IMR-90 (cell line): ENCODE data around the gene CGNL1. TPM values are rescaled to one million over a fixed set of nuclear protein-coding genes. Genes with fewer than 3 reads are reported as not detected.

Experiments used
- ATAC-seq: fragments of 200-7000 bp; cut with Tn5 transposase; 2 replicates; pipeline ENCODE4 v1.9.1; 2020; ENCODE audit warnings: low read depth, mild to moderate bottlenecking, moderate library complexity
- BruUV-seq: library from RNA; stranded (reverse); fragments of 400-500 nt; replicated peaks from 2 replicates; lab custom pipeline; 2021; lab: Mats Ljungman, UMichigan
- CTCF ChIA-PET: fragments of 300-600 bp; formaldehyde crosslinking; extraction: SDS; loops from one replicate; lab custom pipeline; 2021; ENCODE audit warnings: antibody characterized with exemption; lab: Yijun Ruan, JAX
- POLR2A ChIA-PET: fragments of 300-600 bp; sonication (Branson Sonifier 250); formaldehyde crosslinking; loops from one replicate; lab custom pipeline; 2022; ENCODE audit warnings: antibody characterized with exemption; ENCODE audit not compliant: unreplicated experiment; lab: Charles Lee
- DNase-seq: peaks from one replicate; pipeline ENCODE4 v3.0.0; 2013
- H2AFZ ChIP-seq: replicated peaks from 2 replicates; pipeline ENCODE3; 2013; ENCODE audit warnings: low read length, mild to moderate bottlenecking; ENCODE audit not compliant: poor library complexity
- H2AK5ac ChIP-seq: 2 replicates; pipeline ENCODE4 v1.6.1; 2013; ENCODE audit warnings: low read depth, low read length, inconsistent platforms
- H2AK9ac ChIP-seq: replicated peaks from 2 replicates; pipeline ENCODE3; 2013; ENCODE audit warnings: mild to moderate bottlenecking, low read depth, low read length, moderate library complexity; ENCODE audit not compliant: poor library complexity
- H2BK120ac ChIP-seq: 2 replicates; pipeline ENCODE4 v1.6.1; 2013; ENCODE audit warnings: low read depth, low read length, inconsistent platforms
- H2BK15ac ChIP-seq: 3 replicates; pipeline ENCODE4 v1.6.1; 2013; ENCODE audit warnings: low read depth, low read length, inconsistent platforms
- H2BK20ac ChIP-seq: 2 replicates; pipeline ENCODE4 v1.6.1; 2013; ENCODE audit warnings: low read depth, mild to moderate bottlenecking, inconsistent platforms, low read length, moderate library complexity
- H2BK5ac ChIP-seq: 2 replicates; pipeline ENCODE4 v1.6.1; 2013; ENCODE audit warnings: mild to moderate bottlenecking, low read depth, low read length, inconsistent platforms; ENCODE audit not compliant: poor library complexity, severe bottlenecking
- H3K14ac ChIP-seq: replicated peaks from 2 replicates; pipeline ENCODE4 v1.6.1; 2013; ENCODE audit warnings: low read depth, low read length, inconsistent platforms
- H3K18ac ChIP-seq: 2 replicates; pipeline ENCODE4 v1.6.1; 2013; ENCODE audit warnings: low read depth, low read length, control low read depth
- H3K23ac ChIP-seq: 2 replicates; pipeline ENCODE4 v1.6.1; 2013; ENCODE audit warnings: low read depth, low read length, inconsistent platforms
- H3K27ac ChIP-seq: 2 replicates; pipeline ENCODE4 v1.5.1; 2013; ENCODE audit warnings: mild to moderate bottlenecking, control low read depth, low read length; ENCODE audit not compliant: insufficient read depth
- H3K27me3 ChIP-seq: 2 replicates; pipeline ENCODE4 v1.6.1; 2013; ENCODE audit warnings: low read length; ENCODE audit not compliant: control insufficient read depth, insufficient read depth
- H3K36me3 ChIP-seq: 2 replicates; pipeline ENCODE4 v1.6.1; 2013; ENCODE audit warnings: low read length, mixed read lengths; ENCODE audit not compliant: control insufficient read depth, insufficient read depth
- H3K4ac ChIP-seq: 2 replicates; pipeline ENCODE4 v1.6.1; 2013; ENCODE audit warnings: low read depth, low read length, inconsistent platforms
- H3K4me1 ChIP-seq: 2 replicates; pipeline ENCODE4 v1.6.1; 2013; ENCODE audit warnings: low read length, mixed read lengths; ENCODE audit not compliant: control insufficient read depth, insufficient read depth
- H3K4me2 ChIP-seq: 2 replicates; pipeline ENCODE4 v1.6.1; 2013; ENCODE audit warnings: low read depth, mild to moderate bottlenecking, control low read depth, low read length, moderate library complexity
- H3K4me3 ChIP-seq: 2 replicates; pipeline ENCODE4 v1.5.1; 2013; ENCODE audit warnings: low read depth, mild to moderate bottlenecking, control low read depth, low read length, moderate library complexity; ENCODE audit not compliant: insufficient read depth
- H3K56ac ChIP-seq: 2 replicates; pipeline ENCODE4 v1.6.1; 2013; ENCODE audit warnings: low read length, inconsistent platforms; ENCODE audit not compliant: insufficient read depth; ENCODE audit errors: extremely low read depth
- H3K79me1 ChIP-seq, 2 experiments: 2 replicates each; pipeline ENCODE4 v1.6.1; 2013; ENCODE audit warnings: low read length in 2 of 2, inconsistent platforms in 1 of 2, low read depth in 1 of 2
- H3K9ac ChIP-seq: 2 replicates; pipeline ENCODE4 v1.6.1; 2013; ENCODE audit warnings: low read depth, low read length, control low read depth
- H3K9me1 ChIP-seq: 2 replicates; pipeline ENCODE4 v1.6.1; 2013; ENCODE audit warnings: low read length, inconsistent platforms; ENCODE audit not compliant: insufficient read depth
- H3K9me3 ChIP-seq: 2 replicates; pipeline ENCODE4 v1.6.1; 2013; ENCODE audit warnings: low read length; ENCODE audit not compliant: control insufficient read depth, insufficient read depth
- H4K20me1 ChIP-seq: 2 replicates; pipeline ENCODE4 v1.6.1; 2013; ENCODE audit warnings: low read length, inconsistent platforms; ENCODE audit not compliant: insufficient read depth
- H4K5ac ChIP-seq: 2 replicates; pipeline ENCODE4 v1.6.1; 2013; ENCODE audit warnings: mild to moderate bottlenecking, low read depth, low read length, control low read depth
- H4K8ac ChIP-seq, 2 experiments: 2 replicates each; pipeline ENCODE4 v1.6.1; 2013; ENCODE audit warnings: low read depth in 2 of 2, low read length in 2 of 2, control low read depth in 1 of 2, inconsistent platforms in 1 of 2
- H4K91ac ChIP-seq: 2 replicates; pipeline ENCODE4 v1.6.1; 2013; ENCODE audit warnings: low read depth, low read length, inconsistent platforms; ENCODE audit not compliant: insufficient read depth
- NFE2L2 ChIP-seq: fragments of 150-350 bp; IDR thresholded peaks from 2 replicates; pipeline ENCODE4 v1.6.1; 2016; ENCODE audit warnings: low read depth, mild to moderate bottlenecking, low read length
- WGBS, 2 experiments: methylation state at CpG; one replicate each; pipeline versions ENCODE4 v1.1.5 to v1.1.7; 2013; ENCODE audit warnings: missing lambda C conversion rate in 2 of 2; ENCODE audit not compliant: insufficient read length in 1 of 2; ENCODE audit errors: extremely low coverage in 2 of 2; 5-methylcytosine and 5-hydroxymethylcytosine counted together
- dilution Hi-C: fragments of 300-500 bp; cut with HindIII; formaldehyde crosslinking; loops from one replicate; pipeline ENCODE4 v1.14.3; 2018; ENCODE audit warnings: low sequenced_read_pairs; ENCODE audit not compliant: unreplicated experiment
- in situ Hi-C: fragments of 300-500 bp; cut with MboI; formaldehyde crosslinking; loops from 3 replicates; pipeline ENCODE4 v1.14.3; 2019; ENCODE audit warnings: low sequenced_read_pairs, inconsistent platforms, mixed read lengths
- intact Hi-C: fragments of 100-400 bp; cut with micrococcal nuclease; formaldehyde crosslinking; loops from 2 replicates; pipeline ENCODE4 v1.10.0; 2022
- polyA plus RNA-seq, 3 experiments: library from polyadenylated mRNA; depleted of rRNA; stranded (reverse); fragments of >200 nt; gene quantifications; 2 replicates each; pipeline ENCODE4 v1.2.3, GENCODE V29; 2012; ENCODE audit warnings: low replicate concordance in 1 of 3
- total RNA-seq: library from RNA; depleted of rRNA; stranded (reverse); fragments of >200 nt; gene quantifications from 2 replicates; pipeline ENCODE4 v1.2.3, GENCODE V29; 2012

Gene CGNL1
- total and polyA plus RNA-seq, 2 of the 4 experiments (the other 2 are of a cell fraction), result 0.07 to 0.18 TPM

DNA sequence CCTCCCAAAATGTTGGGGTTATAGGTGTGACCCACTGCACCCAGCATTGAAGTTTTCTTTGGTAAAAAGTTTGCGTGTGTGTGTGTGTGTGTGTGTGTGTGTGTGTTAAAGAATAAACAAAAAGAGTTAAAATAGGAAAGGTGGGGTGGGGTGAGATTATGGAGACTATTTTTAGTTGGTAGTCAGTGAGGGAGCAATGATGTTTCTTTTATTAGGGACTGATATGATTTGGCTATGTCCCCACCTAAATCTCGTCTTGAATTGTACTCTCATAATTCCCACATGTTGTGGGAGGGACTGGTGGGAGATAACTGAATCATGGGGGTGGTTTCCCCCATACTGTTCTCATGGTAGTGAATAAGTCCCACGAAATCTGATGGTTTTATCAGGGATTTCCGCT is 92.2 kb downstream of the CGNL1 start:
- DNase-seq (no peak), ATAC-seq (no peak)
- no peak overlapping the region for H3K4me2 ChIP-seq
- H2BK5ac ChIP-seq, result no peak overlapping the region
- H4K5ac ChIP-seq, result no peak overlapping the region
- H2BK20ac ChIP-seq, result no peak overlapping the region
- no peak overlapping the region for H3K23ac ChIP-seq
- ChIA-PET POLR2A (interaction anchor here (0.7 kb wide), 1 partner anchor 15 kb away, joined by 6 read pairs; no protein-coding TSS in a partner anchor), CTCF (no interaction called here)
- no peak overlapping the region for H3K4ac ChIP-seq
- no peak overlapping the region for H2BK15ac ChIP-seq
- H2AFZ ChIP-seq, result no peak overlapping the region
- H3K4me3 ChIP-seq, result no peak overlapping the region
- H3K79me1 ChIP-seq, result no peaks in the 10 kb centered on the region
- no peak overlapping the region for H2AK9ac ChIP-seq
- H3K18ac ChIP-seq, result no peak overlapping the region
- intact Hi-C loops (no loop called here), in situ Hi-C loops (no loop called here), dilution Hi-C loops (no loop called here)
- H3K9ac ChIP-seq, result no peak overlapping the region
- no peaks in the 10 kb centered on the region for H3K9me3 ChIP-seq
- no peak overlapping the region for H4K91ac ChIP-seq
- no peaks in the 10 kb centered on the region for H3K36me3 ChIP-seq
- no peak overlapping the region for H2AK5ac ChIP-seq
- WGBS, 2 experiments, result 67 to 100% methylated on average over 1 of the region's 4 CpGs
- no peak overlapping the region for H4K8ac ChIP-seq
- H3K27me3 ChIP-seq, result peaks cover 20% of the 10 kb centered on the region
- no peak overlapping the region for H3K56ac ChIP-seq
- H3K4me1 ChIP-seq, result no peaks in the 10 kb centered on the region
- H2BK120ac ChIP-seq, result no peak overlapping the region
- no peaks in the 10 kb centered on the region for H4K20me1 ChIP-seq
- BruUV-seq, result no TSS peak
- no peak for TF ChIP-seq NFE2L2
- no peaks in the 10 kb centered on the region for H3K9me1 ChIP-seq
- H3K27ac ChIP-seq, result no peak overlapping the region
- no peak overlapping the region for H3K14ac ChIP-seq
